HepG2 (cell line): ENCODE results near the gene HMGN4. TPM values are rescaled to one million over a fixed set of nuclear protein-coding genes. Genes with fewer than 3 reads are reported as not detected.

Experiments used
- CAMTA2 ChIP-seq: sonication (generic); formaldehyde crosslinking; IDR thresholded peaks from 2 replicates; pipeline ENCODE4 v1.4.0; 2020; ENCODE audit warnings: mild to moderate bottlenecking, missing genetic modification reagents, borderline replicate concordance
- CEBPG ChIP-seq: IDR thresholded peaks from 2 replicates; pipeline ENCODE4 v1.6.1; 2016
- CREM ChIP-seq, 2 experiments: sonication (generic) in 1 of 2; formaldehyde crosslinking in 1 of 2; IDR thresholded peaks; 2 replicates each; pipeline versions ENCODE4 v1.4.0 to v1.6.1; 2016 to 2020; ENCODE audit warnings: antibody characterized with exemption in 1 of 2, mild to moderate bottlenecking in 1 of 2, missing genetic modification reagents in 1 of 2
- EP300 ChIP-seq, 3 experiments: sonication (generic) in 1 of 3; formaldehyde crosslinking in 1 of 3; IDR thresholded peaks; 2 replicates each; pipeline versions ENCODE4 v1.5.1 to v1.6.1; 2011 to 2020; ENCODE audit warnings: low read depth in 2 of 3, low read length in 2 of 3, borderline replicate concordance in 1 of 3, improper control_type of control experiment in 1 of 3, mild to moderate bottlenecking in 1 of 3, missing genetic modification reagents in 1 of 3, moderate library complexity in 1 of 3
- ESRRA ChIP-seq: sonication (generic); formaldehyde crosslinking; IDR thresholded peaks from 2 replicates; pipeline ENCODE4 v1.5.1; 2020; ENCODE audit warnings: mild to moderate bottlenecking, low read depth, missing genetic modification reagents
- FOSL2 ChIP-seq: sonication (generic); formaldehyde crosslinking; IDR thresholded peaks from 2 replicates; pipeline ENCODE4 v1.4.0; 2020; ENCODE audit warnings: missing genetic modification reagents
- FOXK1 ChIP-seq: sonication (generic); formaldehyde crosslinking; IDR thresholded peaks from 2 replicates; pipeline ENCODE4 v1.4.0; 2020; ENCODE audit warnings: low read depth, missing genetic modification reagents, borderline replicate concordance
- HNRNPH1 ChIP-seq: fragments of 200-400 bp; formaldehyde crosslinking; optimal IDR thresholded peaks from 2 replicates; pipeline ENCODE3; 2017; ENCODE audit warnings: mild to moderate bottlenecking, low read depth, low read length
- KDM3A ChIP-seq: IDR thresholded peaks from 2 replicates; pipeline ENCODE4 v1.6.1; 2018; ENCODE audit warnings: low read depth, missing compliant biosample characterization
- KLF6 ChIP-seq: IDR thresholded peaks from 2 replicates; pipeline ENCODE4 v1.8.0; 2016; ENCODE audit warnings: missing biosample characterization, missing genetic modification reagents
- NFIB ChIP-seq: sonication (generic); formaldehyde crosslinking; IDR thresholded peaks from 2 replicates; pipeline ENCODE4 v1.9.0; 2021; ENCODE audit warnings: missing genetic modification reagents, mild to moderate bottlenecking, borderline replicate concordance
- NFKBIZ ChIP-seq: IDR thresholded peaks from 2 replicates; pipeline ENCODE4 v1.6.1; 2018; ENCODE audit warnings: missing genetic modification reagents, missing compliant biosample characterization
- NFYC ChIP-seq: IDR thresholded peaks from 2 replicates; pipeline ENCODE4 v1.6.1; 2016; ENCODE audit warnings: missing genetic modification reagents, missing compliant biosample characterization
- SPEN ChIP-seq: sonication (generic); formaldehyde crosslinking; IDR thresholded peaks from 2 replicates; pipeline ENCODE4 v1.5.1; 2020; ENCODE audit warnings: low read depth, mild to moderate bottlenecking, missing genetic modification reagents
- SRSF4 ChIP-seq: fragments of 200-400 bp; formaldehyde crosslinking; IDR thresholded peaks from one replicate; pipeline ENCODE4 v1.6.1; 2018; ENCODE audit warnings: mild to moderate bottlenecking, low read depth, low read length, moderate library complexity; ENCODE audit not compliant: poor library complexity, severe bottlenecking
- TP53 ChIP-seq: sonication (generic); formaldehyde crosslinking; conservative IDR thresholded peaks from 2 replicates; pipeline ENCODE4 v1.4.0; 2020; ENCODE audit warnings: missing genetic modification reagents
- ZFP36L2 ChIP-seq: sonication (generic); formaldehyde crosslinking; IDR thresholded peaks from 2 replicates; pipeline ENCODE4 v1.4.0; 2020; ENCODE audit warnings: missing genetic modification reagents
- ZFP41 ChIP-seq: sonication (generic); formaldehyde crosslinking; IDR thresholded peaks from 2 replicates; pipeline ENCODE4 v1.4.0; 2020; ENCODE audit warnings: mild to moderate bottlenecking, missing genetic modification reagents, borderline replicate concordance
- ZNF75D ChIP-seq: sonication (generic); formaldehyde crosslinking; IDR thresholded peaks from 2 replicates; pipeline ENCODE4 v1.8.1; 2023; ENCODE audit warnings: missing genetic modification reagents, mild to moderate bottlenecking, borderline replicate concordance
- ZNF781 ChIP-seq: sonication (generic); formaldehyde crosslinking; IDR thresholded peaks from 2 replicates; pipeline ENCODE4 v1.5.1; 2020; ENCODE audit warnings: borderline replicate concordance, mild to moderate bottlenecking, missing genetic modification reagents; ENCODE audit errors: not compliant biosample characterization
- polyA plus RNA-seq, 8 experiments: library from polyadenylated mRNA; depleted of rRNA in 3 of 8; stranded (reverse) in 7 of 8; unstranded in 1 of 8; fragments of >200 nt; fragmentation: Illumina TruSeq in 4 of 8; extraction: Trizol in 4 of 8; gene quantifications; 2 replicates each; pipeline versions ENCODE4 v1.2.1 to v1.2.3, GENCODE V29; 2011 to 2016; ENCODE audit warnings: low read depth in 4 of 8, missing spikeins in 1 of 8, mixed read lengths in 1 of 8; ENCODE audit not compliant: insufficient read depth in 1 of 8
- total RNA-seq, 5 experiments: library from RNA; depleted of rRNA; stranded (reverse); fragments of >200 nt; fragmentation: Illumina TruSeq; extraction: Trizol; gene quantifications; 2 replicates each; pipeline ENCODE4 v1.2.3, GENCODE V29; 2016; ENCODE audit warnings: low read depth in 1 of 5
- TF ChIP-seq, protein P1 (sequence below): sonication (generic); formaldehyde crosslinking; IDR thresholded peaks from 2 replicates; pipeline ENCODE4 v1.8.0; 2022; ENCODE audit warnings: missing genetic modification reagents, mild to moderate bottlenecking, moderate library complexity, borderline replicate concordance
- TF ChIP-seq, protein P2 (sequence below): sonication (generic); formaldehyde crosslinking; IDR thresholded peaks from 2 replicates; pipeline ENCODE4 v1.8.1; 2023; ENCODE audit warnings: mild to moderate bottlenecking, missing genetic modification reagents

HMGN4 gene
- total and polyA plus RNA-seq, 2 of the 13 experiments (the other 11 are each of a cell fraction or from before 2014, with no cell fraction given), result 39.9 to 52.1 TPM

DNA sequence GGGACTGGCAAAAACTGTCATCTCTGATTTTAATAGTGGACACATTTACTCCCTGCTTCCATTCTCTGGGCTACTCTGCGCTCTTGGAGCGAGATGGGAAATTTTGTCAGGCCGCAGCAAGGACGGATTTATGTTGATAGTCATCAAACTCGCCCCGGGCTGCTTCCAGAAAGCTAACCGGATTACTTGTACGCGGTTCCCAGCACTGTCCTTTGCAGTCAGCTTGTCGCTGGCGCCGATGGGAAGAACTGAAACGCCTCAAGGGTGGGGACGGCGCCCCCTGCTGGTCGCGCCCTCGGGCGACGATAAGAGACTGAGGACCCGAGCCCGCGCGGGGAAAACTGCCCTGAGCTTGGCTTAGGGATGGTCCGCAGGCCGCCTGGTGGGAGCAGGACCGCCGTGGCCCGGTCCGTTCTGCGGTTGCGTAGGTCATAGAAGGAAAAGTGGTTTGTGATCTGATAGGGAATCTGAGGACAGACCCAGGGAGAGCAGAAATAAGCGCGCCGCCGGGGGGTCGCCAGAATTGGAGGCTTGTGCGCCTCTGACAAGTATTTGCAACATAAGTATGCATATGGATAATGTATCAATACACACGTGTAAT lies 57.6 kb downstream of the HMGN4 start (continued):
- TF ChIP-seq, protein P1, sequence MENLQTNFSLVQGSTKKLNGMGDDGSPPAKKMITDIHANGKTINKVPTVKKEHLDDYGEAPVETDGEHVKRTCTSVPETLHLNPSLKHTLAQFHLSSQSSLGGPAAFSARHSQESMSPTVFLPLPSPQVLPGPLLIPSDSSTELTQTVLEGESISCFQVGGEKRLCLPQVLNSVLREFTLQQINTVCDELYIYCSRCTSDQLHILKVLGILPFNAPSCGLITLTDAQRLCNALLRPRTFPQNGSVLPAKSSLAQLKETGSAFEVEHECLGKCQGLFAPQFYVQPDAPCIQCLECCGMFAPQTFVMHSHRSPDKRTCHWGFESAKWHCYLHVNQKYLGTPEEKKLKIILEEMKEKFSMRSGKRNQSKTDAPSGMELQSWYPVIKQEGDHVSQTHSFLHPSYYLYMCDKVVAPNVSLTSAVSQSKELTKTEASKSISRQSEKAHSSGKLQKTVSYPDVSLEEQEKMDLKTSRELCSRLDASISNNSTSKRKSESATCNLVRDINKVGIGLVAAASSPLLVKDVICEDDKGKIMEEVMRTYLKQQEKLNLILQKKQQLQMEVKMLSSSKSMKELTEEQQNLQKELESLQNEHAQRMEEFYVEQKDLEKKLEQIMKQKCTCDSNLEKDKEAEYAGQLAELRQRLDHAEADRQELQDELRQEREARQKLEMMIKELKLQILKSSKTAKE (CRISPR knock-in tag), result 0 out of 2 replicates have a peak, but pooled peaks have one; percentile 30
- TF ChIP-seq HNRNPH1 (no peak), KDM3A (CRISPR knock-in tag) (peak; percentile 94; the same call in 1 of the 2 replicates), CEBPG (CRISPR knock-in tag) (peak; percentile 43; the same call in 1 of the 2 replicates), ZNF75D (CRISPR knock-in tag) (no peak), CREM (IDR thresholded peaks at IDR 0.05) (no peak), CREM (CRISPR knock-in tag; IDR thresholded peaks at IDR 0.05) (no peak), TP53 (no peak), ZNF781 (CRISPR knock-in tag) (peak; percentile 85), NFIB (CRISPR knock-in tag) (no peak), FOSL2 (CRISPR knock-in tag) (peak; percentile 72), FOXK1 (peak; percentile 62; the same call in 1 of the 2 replicates), CAMTA2 (CRISPR knock-in tag) (no peak), ESRRA (CRISPR knock-in tag) (no peak; the same call in none of the 2 replicates), EP300 (IDR thresholded peaks at IDR 0.05; ENCODE audit: low read depth in 2 of 2, low read length in 2 of 2) (peak in 1 of 2 experiments; percentile 29; a peak in 1 of 4 replicates), EP300 (CRISPR knock-in tag; IDR thresholded peaks at IDR 0.05; ENCODE audit: borderline replicate concordance) (0 out of 2 replicates have a peak, but pooled peaks have one; percentile 16), SRSF4 (no peak), NFYC (no peak), SPEN (CRISPR knock-in tag) (peak; percentile 83), NFKBIZ (CRISPR knock-in tag) (no peak), ZFP41 (CRISPR knock-in tag) (no peak), KLF6 (CRISPR knock-in tag) (peak; percentile 80), ZFP36L2 (CRISPR knock-in tag) (no peak)
- TF ChIP-seq, protein P2, sequence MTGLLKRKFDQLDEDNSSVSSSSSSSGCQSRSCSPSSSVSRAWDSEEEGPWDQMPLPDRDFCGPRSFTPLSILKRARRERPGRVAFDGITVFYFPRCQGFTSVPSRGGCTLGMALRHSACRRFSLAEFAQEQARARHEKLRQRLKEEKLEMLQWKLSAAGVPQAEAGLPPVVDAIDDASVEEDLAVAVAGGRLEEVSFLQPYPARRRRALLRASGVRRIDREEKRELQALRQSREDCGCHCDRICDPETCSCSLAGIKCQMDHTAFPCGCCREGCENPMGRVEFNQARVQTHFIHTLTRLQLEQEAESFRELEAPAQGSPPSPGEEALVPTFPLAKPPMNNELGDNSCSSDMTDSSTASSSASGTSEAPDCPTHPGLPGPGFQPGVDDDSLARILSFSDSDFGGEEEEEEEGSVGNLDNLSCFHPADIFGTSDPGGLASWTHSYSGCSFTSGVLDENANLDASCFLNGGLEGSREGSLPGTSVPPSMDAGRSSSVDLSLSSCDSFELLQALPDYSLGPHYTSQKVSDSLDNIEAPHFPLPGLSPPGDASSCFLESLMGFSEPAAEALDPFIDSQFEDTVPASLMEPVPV (CRISPR knock-in tag), result peak; percentile 51; the same call in 1 of the 2 replicates
